HepG2 (cell line): Measurements from ENCODE around the gene AMBRA1. TPM values are rescaled to one million over a fixed set of nuclear protein-coding genes. Genes with fewer than 3 reads are reported as not detected.
A peak's percentile ranks its signal among the peaks of the same experiment; 100 is the strongest.

Experiments used
- ATF6 ChIP-seq: sonication (generic); formaldehyde crosslinking; conservative IDR thresholded peaks from 2 replicates; pipeline ENCODE4 v1.4.0; 2020; ENCODE audit warnings: missing genetic modification reagents
- BHLHE40 ChIP-seq: IDR thresholded peaks from 2 replicates; pipeline ENCODE4 v1.6.1; 2011; ENCODE audit warnings: low read length, improper control_type of control experiment
- CENPX ChIP-seq: sonication (generic); formaldehyde crosslinking; IDR thresholded peaks from 2 replicates; pipeline ENCODE4 v1.9.0; 2021; ENCODE audit warnings: mild to moderate bottlenecking, missing genetic modification reagents, moderate library complexity
- EP300 ChIP-seq, 3 experiments: sonication (generic) in 1 of 3; formaldehyde crosslinking in 1 of 3; IDR thresholded peaks; 2 replicates each; pipeline versions ENCODE4 v1.5.1 to v1.6.1; 2011 to 2020; ENCODE audit warnings: low read depth in 2 of 3, low read length in 2 of 3, borderline replicate concordance in 1 of 3, improper control_type of control experiment in 1 of 3, mild to moderate bottlenecking in 1 of 3, missing genetic modification reagents in 1 of 3, moderate library complexity in 1 of 3
- HOXA5 ChIP-seq: sonication (generic); formaldehyde crosslinking; IDR thresholded peaks from 2 replicates; pipeline ENCODE4 v1.4.0; 2020; ENCODE audit warnings: missing genetic modification reagents
- MAZ ChIP-seq, 2 experiments: sonication (generic) in 1 of 2; formaldehyde crosslinking in 1 of 2; IDR thresholded peaks; 2 replicates each; pipeline versions ENCODE4 v1.5.0 to v1.6.1; 2012 to 2020; ENCODE audit warnings: low read depth in 2 of 2, mild to moderate bottlenecking in 2 of 2, borderline replicate concordance in 1 of 2, improper control_type of control experiment in 1 of 2, low read length in 1 of 2, missing genetic modification reagents in 1 of 2, moderate library complexity in 1 of 2
- MIER2 ChIP-seq: IDR thresholded peaks from 2 replicates; pipeline ENCODE4 v1.6.1; 2016; ENCODE audit warnings: missing biosample characterization, missing genetic modification reagents
- MTA3 ChIP-seq: sonication (generic); formaldehyde crosslinking; IDR thresholded peaks from 2 replicates; pipeline ENCODE4 v1.4.0; 2020; ENCODE audit warnings: missing genetic modification reagents
- PTBP1 ChIP-seq: fragments of 200-400 bp; formaldehyde crosslinking; IDR thresholded peaks from 2 replicates; pipeline ENCODE4 v1.6.1; 2018; ENCODE audit warnings: low read length, low read depth; ENCODE audit not compliant: poor library complexity, severe bottlenecking
- RBAK ChIP-seq: sonication (generic); formaldehyde crosslinking; IDR thresholded peaks from 2 replicates; pipeline ENCODE4 v1.5.1; 2020; ENCODE audit warnings: mild to moderate bottlenecking, missing genetic modification reagents
- RXRB ChIP-seq: IDR thresholded peaks from 2 replicates; pipeline ENCODE4 v1.6.1; 2016; ENCODE audit warnings: borderline replicate concordance, missing genetic modification reagents, missing compliant biosample characterization
- SIX4 ChIP-seq: sonication (generic); formaldehyde crosslinking; IDR thresholded peaks from 2 replicates; pipeline ENCODE4 v1.4.0; 2020; ENCODE audit warnings: missing genetic modification reagents
- YEATS4 ChIP-seq: sonication (generic); formaldehyde crosslinking; IDR thresholded peaks from 2 replicates; pipeline ENCODE4 v1.4.0; 2020; ENCODE audit warnings: missing genetic modification reagents, borderline replicate concordance
- ZNF12 ChIP-seq: sonication (generic); formaldehyde crosslinking; IDR thresholded peaks from 2 replicates; pipeline ENCODE4 v1.5.0; 2020; ENCODE audit warnings: missing genetic modification reagents
- ZNF260 ChIP-seq: sonication (generic); formaldehyde crosslinking; IDR thresholded peaks from 2 replicates; pipeline ENCODE4 v1.4.0; 2020; ENCODE audit warnings: missing genetic modification reagents, low read depth, mild to moderate bottlenecking, borderline replicate concordance
- ZNF317 ChIP-seq: sonication (generic); formaldehyde crosslinking; IDR thresholded peaks from 2 replicates; pipeline ENCODE4 v1.5.0; 2020; ENCODE audit warnings: mild to moderate bottlenecking, missing genetic modification reagents
- ZNF335 ChIP-seq: sonication (generic); formaldehyde crosslinking; IDR thresholded peaks from 2 replicates; pipeline ENCODE4 v1.4.0; 2020; ENCODE audit warnings: missing genetic modification reagents
- ZNF350 ChIP-seq: sonication (generic); formaldehyde crosslinking; IDR thresholded peaks from 2 replicates; pipeline ENCODE4 v1.4.0; 2020; ENCODE audit warnings: mild to moderate bottlenecking, low read depth, missing genetic modification reagents, borderline replicate concordance
- ZNF770 ChIP-seq: sonication (generic); formaldehyde crosslinking; IDR thresholded peaks from 2 replicates; pipeline ENCODE4 v1.5.0; 2020; ENCODE audit warnings: mild to moderate bottlenecking, missing genetic modification reagents
- polyA plus RNA-seq, 8 experiments: library from polyadenylated mRNA; depleted of rRNA in 3 of 8; stranded (reverse) in 7 of 8; unstranded in 1 of 8; fragments of >200 nt; fragmentation: Illumina TruSeq in 4 of 8; extraction: Trizol in 4 of 8; gene quantifications; 2 replicates each; pipeline versions ENCODE4 v1.2.1 to v1.2.3, GENCODE V29; 2011 to 2016; ENCODE audit warnings: low read depth in 4 of 8, missing spikeins in 1 of 8, mixed read lengths in 1 of 8; ENCODE audit not compliant: insufficient read depth in 1 of 8
- total RNA-seq, 5 experiments: library from RNA; depleted of rRNA; stranded (reverse); fragments of >200 nt; fragmentation: Illumina TruSeq; extraction: Trizol; gene quantifications; 2 replicates each; pipeline ENCODE4 v1.2.3, GENCODE V29; 2016; ENCODE audit warnings: low read depth in 1 of 5
- TF ChIP-seq, protein P1 (sequence below): sonication (generic); formaldehyde crosslinking; IDR thresholded peaks from 2 replicates; pipeline ENCODE4 v1.9.0; 2021; ENCODE audit warnings: missing genetic modification reagents, mild to moderate bottlenecking, borderline replicate concordance
- TF ChIP-seq, protein P2 (sequence below): sonication (generic); formaldehyde crosslinking; IDR thresholded peaks from 2 replicates; pipeline ENCODE4 v1.5.0; 2020; ENCODE audit warnings: missing genetic modification reagents

AMBRA1 gene
- total and polyA plus RNA-seq, 2 of the 13 experiments (the other 11 are each of a cell fraction or from before 2014, with no cell fraction given) = 15.7 to 26.0 TPM

- TF ChIP-seq, protein P1, sequence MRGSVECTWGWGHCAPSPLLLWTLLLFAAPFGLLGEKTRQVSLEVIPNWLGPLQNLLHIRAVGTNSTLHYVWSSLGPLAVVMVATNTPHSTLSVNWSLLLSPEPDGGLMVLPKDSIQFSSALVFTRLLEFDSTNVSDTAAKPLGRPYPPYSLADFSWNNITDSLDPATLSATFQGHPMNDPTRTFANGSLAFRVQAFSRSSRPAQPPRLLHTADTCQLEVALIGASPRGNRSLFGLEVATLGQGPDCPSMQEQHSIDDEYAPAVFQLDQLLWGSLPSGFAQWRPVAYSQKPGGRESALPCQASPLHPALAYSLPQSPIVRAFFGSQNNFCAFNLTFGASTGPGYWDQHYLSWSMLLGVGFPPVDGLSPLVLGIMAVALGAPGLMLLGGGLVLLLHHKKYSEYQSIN (CRISPR knock-in tag) = no peak
- TF ChIP-seq CENPX (CRISPR knock-in tag) (no peak), MAZ (IDR thresholded peaks at IDR 0.05; ENCODE audit: borderline replicate concordance, low read depth, low read length) (no peak), MAZ (CRISPR knock-in tag; IDR thresholded peaks at IDR 0.05; ENCODE audit: low read depth) (no peak), HOXA5 (CRISPR knock-in tag) (peak; percentile 78; the same call in 1 of the 2 replicates), MTA3 (CRISPR knock-in tag) (no peak), ZNF260 (no peak), RBAK (CRISPR knock-in tag) (no peak), EP300 (IDR thresholded peaks at IDR 0.05; ENCODE audit: low read depth in 2 of 2, low read length in 2 of 2) (peak; percentile 85 to 98; a peak in 3 of 4 replicates), EP300 (CRISPR knock-in tag; IDR thresholded peaks at IDR 0.05; ENCODE audit: borderline replicate concordance) (peak; percentile 94), RXRB (CRISPR knock-in tag) (peak; percentile 93), SIX4 (CRISPR knock-in tag) (peak; percentile 66; the same call in 1 of the 2 replicates), YEATS4 (CRISPR knock-in tag) (no peak; the same call in 1 of the 2 replicates), ZNF12 (CRISPR knock-in tag) (peak; percentile 32), ZNF770 (CRISPR knock-in tag) (peak; percentile 6; the same call in 1 of the 2 replicates), ATF6 (CRISPR knock-in tag) (no peak), PTBP1 (no peak), ZNF317 (no peak), ZNF350 (CRISPR knock-in tag) (no peak), ZNF335 (CRISPR knock-in tag) (no peak), BHLHE40 (no peak), MIER2 (peak; percentile 49; the same call in 1 of the 2 replicates)
- TF ChIP-seq, protein P2, sequence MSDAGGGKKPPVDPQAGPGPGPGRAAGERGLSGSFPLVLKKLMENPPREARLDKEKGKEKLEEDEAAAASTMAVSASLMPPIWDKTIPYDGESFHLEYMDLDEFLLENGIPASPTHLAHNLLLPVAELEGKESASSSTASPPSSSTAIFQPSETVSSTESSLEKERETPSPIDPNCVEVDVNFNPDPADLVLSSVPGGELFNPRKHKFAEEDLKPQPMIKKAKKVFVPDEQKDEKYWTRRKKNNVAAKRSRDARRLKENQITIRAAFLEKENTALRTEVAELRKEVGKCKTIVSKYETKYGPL = 0 out of 2 replicates have a peak, but pooled peaks have one; percentile 54
These were observed 39.3 kb downstream of the AMBRA1 start (continued) for GRCh38 chr11:46554213-46555147.
